HEK293 (cell line): ENCODE measurements around the gene ERVK3-1.
A peak's percentile ranks its signal among the peaks of the same experiment; 100 is the strongest.

Experiments used
- CTCF ChIA-PET: fragments of 350-600 bp; formaldehyde crosslinking; extraction: SDS; loops from one replicate; lab custom pipeline; 2021; ENCODE audit warnings: antibody characterized with exemption; lab: Yijun Ruan, JAX
- POLR2A ChIA-PET: fragments of 300-600 bp; formaldehyde crosslinking; extraction: SDS; loops from one replicate; lab custom pipeline; 2020; ENCODE audit warnings: antibody characterized with exemption, inconsistent platforms; lab: Yijun Ruan, JAX
- H3K27ac ChIP-seq: fragments of 200-500 bp; sonication (Bioruptor generic); 2 replicates; pipeline ENCODE4 v1.5.1; 2014; ENCODE audit warnings: low read depth, low read length, control low read depth, inconsistent platforms; ENCODE audit errors: extremely low read depth
- H3K36me3 ChIP-seq, 2 experiments: fragments of 200-500 bp in 1 of 2; sonication (Bioruptor generic) in 1 of 2; 1 replicate in 1 of 2; 2 replicates in 1 of 2; pipeline ENCODE4 v1.5.1; 2014 to 2017; ENCODE audit warnings: inconsistent platforms in 2 of 2, low read length in 2 of 2; ENCODE audit not compliant: control insufficient read depth in 2 of 2, insufficient read depth in 1 of 2
- H3K4me1 ChIP-seq: fragments of 200-500 bp; sonication (Bioruptor generic); 2 replicates; pipeline ENCODE4 v1.5.1; 2014; ENCODE audit warnings: mild to moderate bottlenecking, low read length, inconsistent platforms; ENCODE audit not compliant: control insufficient read depth, insufficient read depth
- H3K4me3 ChIP-seq: 2 replicates; pipeline ENCODE4 v1.5.1; 2011; ENCODE audit warnings: low read depth, mild to moderate bottlenecking, control low read depth, low read length, moderate library complexity
- H3K9me3 ChIP-seq: fragments of 200-500 bp; sonication (Bioruptor generic); 2 replicates; pipeline ENCODE4 v1.5.1; 2014; ENCODE audit warnings: low read depth, low read length, inconsistent platforms; ENCODE audit not compliant: control insufficient read depth, insufficient read depth
- EGR2 ChIP-seq: fragments of 450-650 bp; formaldehyde crosslinking; IDR thresholded peaks from 2 replicates; pipeline ENCODE4 v1.5.1; 2016; ENCODE audit warnings: low read depth, missing biosample characterization, missing genetic modification characterization
- FEZF1 ChIP-seq: fragments of 450-650 bp; formaldehyde crosslinking; IDR thresholded peaks from 2 replicates; pipeline ENCODE4 v1.5.1; 2016; ENCODE audit warnings: missing biosample characterization, missing genetic modification characterization
- GLI2 ChIP-seq: fragments of 450-650 bp; formaldehyde crosslinking; IDR thresholded peaks from 2 replicates; pipeline ENCODE4; 2017; ENCODE audit warnings: missing biosample characterization, missing genetic modification characterization, low read depth, borderline replicate concordance
- INSM2 ChIP-seq: fragments of 450-650 bp; formaldehyde crosslinking; IDR thresholded peaks from 2 replicates; pipeline ENCODE4 v1.5.1; 2016; ENCODE audit warnings: missing biosample characterization, missing genetic modification characterization
- KLF16 ChIP-seq: fragments of 450-650 bp; formaldehyde crosslinking; IDR thresholded peaks from 2 replicates; pipeline ENCODE4 v1.5.1; 2017; ENCODE audit warnings: missing biosample characterization, missing genetic modification characterization
- MEIS1 ChIP-seq: sonication (generic); formaldehyde crosslinking; IDR thresholded peaks from 2 replicates; pipeline ENCODE4 v1.8.1; 2022; ENCODE audit warnings: missing genetic modification reagents, mild to moderate bottlenecking, borderline replicate concordance
- PRDM10 ChIP-seq: fragments of 450-650 bp; formaldehyde crosslinking; IDR thresholded peaks from 2 replicates; pipeline ENCODE4 v1.5.1; 2016; ENCODE audit warnings: missing biosample characterization, missing genetic modification characterization
- REST ChIP-seq: fragments of 450-650 bp; formaldehyde crosslinking; IDR thresholded peaks from 2 replicates; pipeline ENCODE4 v1.5.1; 2016; ENCODE audit warnings: missing biosample characterization, missing genetic modification characterization
- ZBTB48 ChIP-seq: fragments of 450-650 bp; formaldehyde crosslinking; IDR thresholded peaks from 2 replicates; pipeline ENCODE4 v1.5.1; 2016; ENCODE audit warnings: missing biosample characterization, missing genetic modification characterization
- ZBTB7A ChIP-seq: fragments of 450-650 bp; formaldehyde crosslinking; IDR thresholded peaks from 2 replicates; pipeline ENCODE4 v1.5.1; 2016; ENCODE audit warnings: low read depth, missing biosample characterization, missing genetic modification characterization
- ZEB2 ChIP-seq: fragments of 450-650 bp; formaldehyde crosslinking; IDR thresholded peaks from 2 replicates; pipeline ENCODE4 v1.5.1; 2016; ENCODE audit warnings: missing biosample characterization, missing genetic modification characterization
- ZNF138 ChIP-seq: fragments of 450-650 bp; formaldehyde crosslinking; IDR thresholded peaks from 2 replicates; pipeline ENCODE4 v1.5.1; 2016; ENCODE audit warnings: missing biosample characterization, missing genetic modification characterization, borderline replicate concordance
- ZNF140 ChIP-seq: fragments of 450-650 bp; formaldehyde crosslinking; IDR thresholded peaks from 2 replicates; pipeline ENCODE4 v1.5.1; 2016; ENCODE audit warnings: missing biosample characterization, missing genetic modification characterization
- ZNF280C ChIP-seq: fragments of 450-650 bp; formaldehyde crosslinking; IDR thresholded peaks from 2 replicates; pipeline ENCODE4 v1.5.1; 2016; ENCODE audit warnings: missing biosample characterization, missing genetic modification characterization
- ZNF302 ChIP-seq: fragments of 450-650 bp; formaldehyde crosslinking; IDR thresholded peaks from 2 replicates; pipeline ENCODE4 v1.5.1; 2016; ENCODE audit warnings: missing biosample characterization, missing genetic modification characterization, low read depth
- ZNF324 ChIP-seq: fragments of 450-650 bp; formaldehyde crosslinking; IDR thresholded peaks from 2 replicates; pipeline ENCODE4 v1.5.1; 2016; ENCODE audit warnings: missing biosample characterization, missing genetic modification characterization
- ZNF335 ChIP-seq: fragments of 450-650 bp; formaldehyde crosslinking; conservative IDR thresholded peaks from 2 replicates; pipeline ENCODE4 v1.5.1; 2016; ENCODE audit warnings: missing biosample characterization, missing genetic modification characterization
- ZNF366 ChIP-seq: fragments of 450-650 bp; formaldehyde crosslinking; conservative IDR thresholded peaks from 2 replicates; pipeline ENCODE4 v1.5.1; 2016; ENCODE audit warnings: missing biosample characterization, missing genetic modification characterization
- ZNF510 ChIP-seq: fragments of 450-650 bp; formaldehyde crosslinking; IDR thresholded peaks from 2 replicates; pipeline ENCODE4 v1.5.1; 2018; ENCODE audit warnings: mild to moderate bottlenecking, missing genetic modification characterization, missing biosample characterization; ENCODE audit not compliant: insufficient replicate concordance
- ZNF571 ChIP-seq: fragments of 450-650 bp; formaldehyde crosslinking; IDR thresholded peaks from 2 replicates; pipeline ENCODE4 v1.5.0; 2017; ENCODE audit warnings: missing biosample characterization, missing genetic modification characterization
- ZNF610 ChIP-seq: fragments of 450-650 bp; formaldehyde crosslinking; IDR thresholded peaks from 2 replicates; pipeline ENCODE4 v1.5.1; 2016; ENCODE audit warnings: missing biosample characterization, missing genetic modification characterization, borderline replicate concordance
- ZNF664 ChIP-seq: fragments of 450-650 bp; formaldehyde crosslinking; IDR thresholded peaks from 2 replicates; pipeline ENCODE4 v1.5.1; 2016; ENCODE audit warnings: missing biosample characterization, missing genetic modification characterization
- ZSCAN5A ChIP-seq: fragments of 450-650 bp; formaldehyde crosslinking; IDR thresholded peaks from 2 replicates; pipeline ENCODE4 v1.5.1; 2016; ENCODE audit warnings: missing biosample characterization, missing genetic modification characterization

ERVK3-1 gene

GRCh38 chr19:58279042-58279924, 25.9 kb upstream of the ERVK3-1 start:
- Histone ChIP-seq H3K36me3 (peaks cover 44 to 52% of the 10 kb centered on the region in 2 experiments), H3K4me1 (no peaks in the 10 kb centered on the region), H3K9me3 (no peaks in the 10 kb centered on the region), H3K27ac (peak overlapping the region; percentile 82), H3K4me3 (peak overlapping the region; percentile 87)
- POLR2A ChIA-PET, result interaction anchor here (0.7 to 2.1 kb wide), 15 partner anchors 8 to 265 kb away, joined by 3 to 13 read pairs (median 7); partner anchors contain the start of genes ERVK3-1, TRIM28, ZBTB45 and ZNF497
- CTCF ChIA-PET, result no interaction called here
- TF ChIP-seq ZBTB7A (tag by site-specific recombination) (no peak), ZNF335 (tag by site-specific recombination) (peak; percentile 91), ZNF140 (no peak), ZNF510 (tag by site-specific recombination) (no peak), ZNF302 (no peak), ZNF571 (tag by site-specific recombination) (no peak), MEIS1 (CRISPR knock-in tag) (no peak), ZNF280C (tag by site-specific recombination) (no peak), ZNF366 (tag by site-specific recombination) (no peak), FEZF1 (tag by site-specific recombination) (no peak), ZSCAN5A (tag by site-specific recombination) (no peak), INSM2 (tag by site-specific recombination) (no peak), ZBTB48 (tag by site-specific recombination) (no peak), ZNF664 (tag by site-specific recombination) (no peak), ZNF324 (tag by site-specific recombination) (no peak; the same call in 1 of the 2 replicates), ZEB2 (tag by site-specific recombination) (0 out of 2 replicates have a peak, but pooled peaks have one; percentile 29), ZNF138 (tag by site-specific recombination) (0 out of 2 replicates have a peak, but pooled peaks have one; percentile 15), KLF16 (tag by site-specific recombination) (no peak), PRDM10 (tag by site-specific recombination) (peak; percentile 20; the same call in 1 of the 2 replicates), REST (tag by site-specific recombination) (no peak), GLI2 (tag by site-specific recombination) (no peak), EGR2 (tag by site-specific recombination) (no peak), ZNF610 (tag by site-specific recombination) (peak; percentile 75)
